Lower leg skin (tissue), 3 donors: Measurements from ENCODE around the gene DLGAP4.

Experiments
- CTCF ChIP-seq, 3 donors: fragments of 450-650 bp; IDR thresholded peaks; one replicate each; pipeline ENCODE4 v1.5.1; 2016; ENCODE audit warnings: antibody characterized with exemption in 3 of 3, mild to moderate bottlenecking in 3 of 3, moderate library complexity in 2 of 3
- POLR2A ChIP-seq, 2 donors: fragments of 450-650 bp; IDR thresholded peaks; one replicate each; pipeline ENCODE4 v1.6.1; 2016 to 2017; ENCODE audit warnings: antibody characterized with exemption in 2 of 2, mild to moderate bottlenecking in 1 of 2, moderate library complexity in 1 of 2

GRCh38 chr20:36474563-36474962 is 168.4 kb downstream of the DLGAP4 start:
- no peak for TF ChIP-seq CTCF (IDR thresholded peaks at IDR 0.05)
- TF ChIP-seq POLR2A (IDR thresholded peaks at IDR 0.05): no peak
